GM21390 (cell line): ENCODE results near the gene CRIP2.

Experiments
- ATAC-seq: cut with Tn5 transposase; IDR thresholded peaks from one replicate; pipeline ENCODE4 v1.9.1; 2021; ENCODE audit not compliant: unreplicated experiment

Gene CRIP2

DNA sequence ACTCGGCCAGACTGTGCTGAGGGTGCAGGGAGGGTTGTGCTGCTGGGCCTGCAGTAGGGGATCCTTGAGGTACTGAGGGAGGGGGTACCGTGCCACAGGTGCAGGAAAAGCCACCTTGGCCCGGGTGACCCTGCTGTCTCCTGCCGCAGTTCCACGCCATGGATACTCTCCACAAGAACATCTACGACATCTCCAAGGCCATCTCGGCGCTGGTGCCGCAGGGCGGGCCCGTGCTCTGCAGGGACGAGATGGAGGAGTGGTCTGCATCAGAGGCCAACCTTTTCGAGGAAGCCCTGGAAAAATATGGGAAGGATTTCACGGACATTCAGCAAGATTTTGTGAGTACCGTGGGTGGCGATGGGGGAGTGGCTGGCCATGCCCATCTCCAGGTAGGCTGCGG is 14.0 kb upstream of the CRIP2 start:
- no peak for ATAC-seq

DNA sequence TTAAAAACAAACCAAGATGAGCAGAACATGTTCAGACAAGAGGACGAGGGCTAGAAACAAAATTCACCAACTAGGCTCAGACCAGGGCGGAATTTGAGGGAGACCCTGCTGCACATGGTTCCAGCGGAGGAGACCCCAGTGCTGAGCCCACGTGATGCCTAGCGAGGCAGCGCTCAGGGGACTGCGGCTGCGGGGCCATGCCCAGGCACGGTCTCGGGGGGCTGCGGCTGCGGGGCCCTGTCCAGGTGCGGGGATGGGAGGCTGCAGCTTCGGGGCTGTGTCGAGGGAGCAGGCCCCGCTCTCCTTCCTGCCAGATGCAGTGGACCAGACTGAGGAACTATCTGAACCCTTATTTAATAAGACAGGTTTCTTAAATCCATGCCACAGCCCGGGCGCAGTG is 12.7 kb upstream of the CRIP2 start:
- no peak for ATAC-seq

- ATAC-seq = no peak
These were observed 10.1 kb upstream of the CRIP2 start for GRCh38 chr14:105464501-105464900.

GRCh38 chr14:105465209-105466031 is 9.2 kb upstream of the CRIP2 start:
- no peak for ATAC-seq

GRCh38 chr14:105466531-105467248 is 7.9 kb upstream of the CRIP2 start:
- no peak for ATAC-seq

- ATAC-seq = no peak
These were observed 7.2 kb upstream of the CRIP2 start for GRCh38 chr14:105467249-105467941.

DNA sequence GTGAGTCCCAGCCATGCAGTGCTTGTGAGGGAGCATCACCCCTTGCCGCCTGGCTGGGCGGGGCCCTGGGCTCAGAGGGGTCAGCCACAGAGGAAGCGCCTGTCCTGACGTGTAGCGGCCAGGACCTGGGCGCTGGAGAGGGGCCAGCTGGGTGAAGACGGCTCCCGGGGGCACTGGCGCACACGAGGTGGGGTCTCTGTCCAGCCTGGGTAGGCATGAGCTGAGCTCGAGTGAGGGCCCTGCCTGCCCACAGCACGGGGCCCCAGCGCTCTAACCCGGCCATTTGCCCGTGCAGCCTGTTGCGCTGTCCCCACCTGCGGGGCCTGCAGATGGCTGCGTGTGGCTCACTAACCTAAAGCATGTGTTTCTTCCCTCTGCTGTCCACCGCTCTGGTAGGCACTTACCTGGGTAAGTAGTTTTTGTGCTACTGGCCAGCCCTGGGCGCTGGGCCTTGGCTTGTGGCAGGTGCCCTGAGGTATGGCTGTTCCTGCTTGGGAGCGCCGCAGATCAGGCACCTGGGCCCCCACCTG is 6.6 kb upstream of the CRIP2 start:
- ATAC-seq = no peak

GRCh38 chr14:105468621-105469241 is 5.9 kb upstream of the CRIP2 start:
- no peak for ATAC-seq

- ATAC-seq = no peak
These were observed 4.9 kb upstream of the CRIP2 start for GRCh38 chr14:105469456-105470349.

GRCh38 chr14:105470350-105471296 is 4.0 kb upstream of the CRIP2 start:
- no peak for ATAC-seq

DNA sequence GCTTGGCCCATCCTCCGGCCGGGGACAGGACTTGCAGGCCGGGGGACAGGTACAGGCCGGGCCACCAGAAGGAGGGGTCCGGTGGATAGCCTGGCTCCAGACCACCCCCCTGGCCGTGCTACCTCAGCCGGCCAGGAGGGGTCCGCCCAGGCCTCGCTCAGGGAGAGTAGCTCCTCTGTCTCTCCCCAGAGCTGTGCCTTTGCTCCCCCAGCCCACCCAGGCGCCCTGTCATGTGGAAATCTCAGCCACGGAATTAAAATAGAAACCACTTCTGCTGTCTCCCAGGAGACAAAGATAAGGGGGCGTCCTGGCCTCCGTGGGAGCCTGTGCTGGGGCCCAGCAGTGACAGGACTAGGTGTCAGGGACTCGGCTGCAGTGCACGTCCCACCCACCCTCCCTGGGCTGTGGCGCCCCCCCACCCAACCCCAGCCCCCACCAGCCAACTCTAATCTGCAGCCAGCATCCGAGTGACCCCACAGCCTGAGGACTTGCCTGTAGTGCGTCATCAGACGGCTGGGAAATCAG is 3.3 kb upstream of the CRIP2 start:
- ATAC-seq = no peak

- no peak for ATAC-seq
These were observed 2.7 kb upstream of the CRIP2 start for GRCh38 chr14:105471823-105472485.

- no peak for ATAC-seq
These were observed 2.1 kb upstream of the CRIP2 start for GRCh38 chr14:105472486-105472991.

- no peak for ATAC-seq
These were observed 1.5 kb upstream of the CRIP2 start for GRCh38 chr14:105473033-105473676.

GRCh38 chr14:105473677-105474482 is 741 bp upstream of the CRIP2 start:
- ATAC-seq = no peak

DNA sequence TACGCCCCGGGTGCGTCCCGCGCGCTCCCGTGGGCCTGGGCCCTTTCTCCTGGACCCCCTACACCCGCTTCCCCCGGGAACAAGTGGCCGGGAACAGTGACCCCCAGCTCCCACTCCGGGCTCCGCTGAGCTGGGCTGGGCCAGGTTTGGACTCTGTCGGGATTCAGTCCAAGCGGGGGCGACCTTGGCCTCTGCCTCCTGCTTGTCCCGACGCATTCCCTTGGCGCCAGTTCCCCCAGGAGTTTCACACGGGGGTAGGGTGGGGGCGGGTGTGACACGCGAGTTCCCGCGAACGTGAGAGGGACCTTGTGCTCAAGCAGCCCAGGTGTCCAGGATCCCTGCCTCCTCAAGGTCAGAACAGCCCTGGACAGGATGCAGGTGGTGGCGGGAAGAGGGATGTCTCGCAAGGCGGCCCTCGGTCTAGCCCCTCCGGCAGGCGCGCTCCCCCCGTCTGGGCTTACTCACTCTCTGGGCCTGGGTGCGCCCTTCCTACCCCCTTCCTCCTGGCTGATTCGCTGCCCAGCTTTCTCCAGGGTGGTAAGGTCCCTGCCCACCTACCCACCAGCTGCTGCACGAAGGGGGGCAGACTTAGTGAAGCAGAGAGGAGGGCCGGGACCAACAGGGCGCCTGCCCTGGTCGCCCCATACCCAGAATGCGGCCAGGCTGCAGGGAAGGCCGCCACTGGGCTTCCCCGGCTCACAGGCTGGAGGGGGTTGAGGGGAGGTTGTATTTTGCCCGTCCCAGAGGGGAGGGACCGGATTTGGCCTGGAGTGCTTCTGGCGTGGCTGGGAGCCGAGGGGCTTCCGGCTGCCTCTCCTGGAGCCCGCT is 862 bp downstream of the CRIP2 start:
- ATAC-seq = no peak
